DOHH2 (cell line): ENCODE measurements around the gene SH3D19.

Source experiments
- H3F3A ChIP-seq: fragments of 200-600 bp; sonication (generic), shearing (Covaris generic); 2 replicates; pipeline ENCODE4 v1.6.0; 2016; ENCODE audit warnings: antibody characterized with exemption, mild to moderate bottlenecking; ENCODE audit not compliant: control insufficient read depth, insufficient read depth
- H3K27ac ChIP-seq: fragments of 200-600 bp; sonication (generic); 2 replicates; pipeline ENCODE4 v1.5.1; 2014; ENCODE audit warnings: low read depth, mild to moderate bottlenecking, low read length, moderate library complexity
- H3K27me3 ChIP-seq: fragments of 200-600 bp; sonication (generic); 2 replicates; pipeline ENCODE4 v1.6.1; 2014; ENCODE audit warnings: mild to moderate bottlenecking, low read length, mixed read lengths; ENCODE audit not compliant: control insufficient read depth
- H3K36me3 ChIP-seq: fragments of 200-600 bp; sonication (generic); 2 replicates; pipeline ENCODE4 v1.6.1; 2014; ENCODE audit warnings: mild to moderate bottlenecking, low read length, moderate library complexity, mixed read lengths; ENCODE audit not compliant: control insufficient read depth
- H3K4me1 ChIP-seq: fragments of 200-600 bp; sonication (generic); 2 replicates; pipeline ENCODE4 v1.6.1; 2014; ENCODE audit warnings: mild to moderate bottlenecking, low read length, mixed read lengths; ENCODE audit not compliant: control insufficient read depth
- H3K4me2 ChIP-seq: fragments of 200-600 bp; sonication (generic); 2 replicates; pipeline ENCODE4 v1.6.0; 2014; ENCODE audit warnings: mild to moderate bottlenecking, low read length, moderate library complexity
- H3K4me3 ChIP-seq: fragments of 200-600 bp; sonication (generic); 2 replicates; pipeline ENCODE4 v1.5.1; 2014; ENCODE audit warnings: mild to moderate bottlenecking, low read length, mixed read lengths
- H3K79me2 ChIP-seq: fragments of 200-600 bp; sonication (generic); 2 replicates; pipeline ENCODE4 v1.6.1; 2014; ENCODE audit warnings: mild to moderate bottlenecking, low read length, mixed read lengths; ENCODE audit not compliant: control insufficient read depth
- H3K9me2 ChIP-seq: fragments of 200-600 bp; sonication (generic); replicated peaks from 2 replicates; pipeline ENCODE4 v1.6.1; 2014; ENCODE audit warnings: mild to moderate bottlenecking, low read length, mixed read lengths; ENCODE audit not compliant: control insufficient read depth
- H3K9me3 ChIP-seq: fragments of 200-600 bp; sonication (generic); 2 replicates; pipeline ENCODE4 v1.6.1; 2014; ENCODE audit warnings: antibody characterized with exemption, low read length, mixed read lengths; ENCODE audit not compliant: control insufficient read depth, insufficient read depth
- H4K20me1 ChIP-seq: fragments of 200-600 bp; sonication (generic); 2 replicates; pipeline ENCODE4 v1.6.0; 2014; ENCODE audit warnings: low read depth, mild to moderate bottlenecking, antibody characterized with exemption, low read length, moderate library complexity; ENCODE audit not compliant: control insufficient read depth, insufficient read depth
- CTCF ChIP-seq: fragments of 200-600 bp; sonication (generic); IDR thresholded peaks from one replicate; pipeline ENCODE4 v1.5.1; 2014; ENCODE audit warnings: antibody characterized with exemption, mild to moderate bottlenecking, low read depth, low read length; ENCODE audit not compliant: poor library complexity, severe bottlenecking
- EZH2phosphoT487 ChIP-seq: fragments of 200-600 bp; sonication (generic); IDR thresholded peaks from 2 replicates; pipeline ENCODE4 v1.6.1; 2017; ENCODE audit warnings: borderline replicate concordance, mild to moderate bottlenecking, antibody characterized with exemption, low read length, moderate library complexity, mixed read lengths

The SH3D19 gene

GRCh38 chr4:151217326-151217725 lies 108.1 kb downstream of the SH3D19 start:
- Histone ChIP-seq H3K27me3 (no peaks in the 10 kb centered on the region), H4K20me1 (no peaks in the 10 kb centered on the region), H3K4me1 (no peaks in the 10 kb centered on the region), H3K36me3 (no peaks in the 10 kb centered on the region), H3K9me3 (no peaks in the 10 kb centered on the region), H3K9me2 (no peaks in the 10 kb centered on the region), H3K79me2 (no peaks in the 10 kb centered on the region), H3K27ac (no peak overlapping the region), H3K4me2 (no peak overlapping the region), H3F3A (no peaks in the 10 kb centered on the region), H3K4me3 (no peak overlapping the region)
- TF ChIP-seq CTCF: no peak

- Histone ChIP-seq H3K27ac (no peak overlapping the region), H3K9me3 (no peaks in the 10 kb centered on the region), H3K36me3 (no peaks in the 10 kb centered on the region), H3K4me3 (no peak overlapping the region), H3K4me2 (no peak overlapping the region), H3K27me3 (no peaks in the 10 kb centered on the region), H3K4me1 (no peaks in the 10 kb centered on the region), H3F3A (no peaks in the 10 kb centered on the region), H4K20me1 (no peaks in the 10 kb centered on the region), H3K79me2 (no peaks in the 10 kb centered on the region), H3K9me2 (no peaks in the 10 kb centered on the region)
- TF ChIP-seq EZH2phosphoT487 (no peak), CTCF (no peak)
Observed at GRCh38 chr4:151215295-151215694, 110.1 kb downstream of the SH3D19 start.

- Histone ChIP-seq H3K9me3 (no peaks in the 10 kb centered on the region), H4K20me1 (no peaks in the 10 kb centered on the region), H3K9me2 (no peaks in the 10 kb centered on the region), H3K27me3 (no peaks in the 10 kb centered on the region; the same call in 1 of the 2 replicates), H3K27ac (no peak overlapping the region), H3F3A (no peaks in the 10 kb centered on the region), H3K4me3 (no peak overlapping the region), H3K36me3 (no peaks in the 10 kb centered on the region), H3K79me2 (no peaks in the 10 kb centered on the region), H3K4me2 (no peak overlapping the region), H3K4me1 (no peaks in the 10 kb centered on the region)
- no peak for TF ChIP-seq EZH2phosphoT487
- no peak for TF ChIP-seq CTCF
Observed at GRCh38 chr4:151207868-151208267, 117.5 kb downstream of the SH3D19 start.

- no peak overlapping the region for H3K4me3 ChIP-seq
- no peaks in the 10 kb centered on the region for H3K4me1 ChIP-seq
- H3K27ac ChIP-seq: no peak overlapping the region
- H3K79me2 ChIP-seq: no peaks in the 10 kb centered on the region
- no peaks in the 10 kb centered on the region for H3K36me3 ChIP-seq
- no peaks in the 10 kb centered on the region for H3K9me3 ChIP-seq
- no peak overlapping the region for H3K4me2 ChIP-seq
- no peaks in the 10 kb centered on the region for H3F3A ChIP-seq
- H3K9me2 ChIP-seq: no peaks in the 10 kb centered on the region
- H4K20me1 ChIP-seq: no peaks in the 10 kb centered on the region
- TF ChIP-seq EZH2phosphoT487 (no peak), CTCF (no peak)
- no peaks in the 10 kb centered on the region; the same call in 1 of the 2 replicates for H3K27me3 ChIP-seq
Observed at GRCh38 chr4:151207186-151207585, 118.2 kb downstream of the SH3D19 start.
